Chondrocyte (in vitro differentiated cells): Measurements from ENCODE around the gene SFMBT2. TPM values are rescaled to one million over a fixed set of nuclear protein-coding genes. Genes with fewer than 3 reads are reported as not detected.

Source experiments
- DNase-seq: peaks from one replicate; pipeline ENCODE4 v3.0.0; 2021; ENCODE audit warnings: mixed read lengths, low spot score
- H3K27ac Mint-ChIP-seq: one replicate; pipeline ENCODE4 v1.8.0; 2021; ENCODE audit warnings: mild to moderate bottlenecking, moderate library complexity, mixed read lengths; ENCODE audit not compliant: unreplicated experiment
- H3K27me3 Mint-ChIP-seq: 2 replicates; pipeline ENCODE4 v1.8.0; 2021; ENCODE audit warnings: low read depth, mixed read lengths
- H3K36me3 Mint-ChIP-seq: 2 replicates; pipeline ENCODE4 v1.8.0; 2021; ENCODE audit warnings: low read depth, mixed read lengths
- H3K4me1 Mint-ChIP-seq: 2 replicates; pipeline ENCODE4 v1.8.0; 2021; ENCODE audit warnings: low read depth, mild to moderate bottlenecking, mixed read lengths
- H3K4me3 Mint-ChIP-seq: one replicate; pipeline ENCODE4 v1.8.0; 2021; ENCODE audit warnings: mild to moderate bottlenecking, moderate library complexity, mixed read lengths; ENCODE audit not compliant: unreplicated experiment
- H3K9me3 Mint-ChIP-seq: 2 replicates; pipeline ENCODE4 v1.8.0; 2021; ENCODE audit warnings: low read depth, mixed read lengths
- total RNA-seq: library from RNA; stranded (reverse); gene quantifications from 3 replicates; pipeline ENCODE4 v1.2.1, GENCODE V29; 2021
- TF ChIP-seq, protein P1 (sequence below): fragments of 200-600 bp; sonication (generic); IDR thresholded peaks from 2 replicates; pipeline ENCODE4 v1.5.0; 2021; ENCODE audit warnings: antibody characterized with exemption, mild to moderate bottlenecking, moderate library complexity

SFMBT2 gene
- total RNA-seq, 1 donor from 2014 or later, result 1.9 TPM

DNA sequence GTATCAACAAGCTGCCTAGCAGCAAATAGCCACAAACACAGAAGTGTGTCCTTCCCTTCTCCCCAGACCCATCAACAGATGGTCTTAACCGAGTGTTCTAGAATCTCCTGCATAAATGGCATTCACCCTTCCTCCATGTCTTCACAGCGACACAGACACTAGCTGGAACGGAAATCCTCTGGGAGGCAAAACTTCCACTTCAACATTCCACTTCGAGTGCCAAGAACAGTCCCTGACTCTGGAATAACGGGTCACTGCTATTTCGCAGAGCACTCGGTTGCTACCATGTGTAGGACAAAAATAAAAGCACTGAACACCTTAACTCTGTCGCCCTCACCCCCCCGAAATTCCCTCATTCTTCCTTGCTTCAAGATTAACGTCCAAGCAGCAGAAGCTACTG lies 65.1 kb downstream of the SFMBT2 start:
- Mint-ChIP-seq H3K4me1 (no peaks in the 10 kb centered on the region), H3K27ac (no peak overlapping the region), H3K27me3 (no peaks in the 10 kb centered on the region), H3K36me3 (peaks cover 5% of the 10 kb centered on the region), H3K4me3 (no peak overlapping the region), H3K9me3 (peaks cover 7% of the 10 kb centered on the region)
- TF ChIP-seq, protein P1, sequence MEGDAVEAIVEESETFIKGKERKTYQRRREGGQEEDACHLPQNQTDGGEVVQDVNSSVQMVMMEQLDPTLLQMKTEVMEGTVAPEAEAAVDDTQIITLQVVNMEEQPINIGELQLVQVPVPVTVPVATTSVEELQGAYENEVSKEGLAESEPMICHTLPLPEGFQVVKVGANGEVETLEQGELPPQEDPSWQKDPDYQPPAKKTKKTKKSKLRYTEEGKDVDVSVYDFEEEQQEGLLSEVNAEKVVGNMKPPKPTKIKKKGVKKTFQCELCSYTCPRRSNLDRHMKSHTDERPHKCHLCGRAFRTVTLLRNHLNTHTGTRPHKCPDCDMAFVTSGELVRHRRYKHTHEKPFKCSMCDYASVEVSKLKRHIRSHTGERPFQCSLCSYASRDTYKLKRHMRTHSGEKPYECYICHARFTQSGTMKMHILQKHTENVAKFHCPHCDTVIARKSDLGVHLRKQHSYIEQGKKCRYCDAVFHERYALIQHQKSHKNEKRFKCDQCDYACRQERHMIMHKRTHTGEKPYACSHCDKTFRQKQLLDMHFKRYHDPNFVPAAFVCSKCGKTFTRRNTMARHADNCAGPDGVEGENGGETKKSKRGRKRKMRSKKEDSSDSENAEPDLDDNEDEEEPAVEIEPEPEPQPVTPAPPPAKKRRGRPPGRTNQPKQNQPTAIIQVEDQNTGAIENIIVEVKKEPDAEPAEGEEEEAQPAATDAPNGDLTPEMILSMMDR, result no peak
- DNase-seq, result no peak

- Mint-ChIP-seq H3K4me3 (no peak overlapping the region), H3K36me3 (peaks cover 3% of the 10 kb centered on the region), H3K4me1 (no peaks in the 10 kb centered on the region), H3K9me3 (peaks cover 7% of the 10 kb centered on the region), H3K27me3 (no peaks in the 10 kb centered on the region), H3K27ac (no peak overlapping the region)
- no peak for DNase-seq
- TF ChIP-seq, protein P1, result no peak
Observed at GRCh38 chr10:7343040-7343439, 67.8 kb downstream of the SFMBT2 start.

DNA sequence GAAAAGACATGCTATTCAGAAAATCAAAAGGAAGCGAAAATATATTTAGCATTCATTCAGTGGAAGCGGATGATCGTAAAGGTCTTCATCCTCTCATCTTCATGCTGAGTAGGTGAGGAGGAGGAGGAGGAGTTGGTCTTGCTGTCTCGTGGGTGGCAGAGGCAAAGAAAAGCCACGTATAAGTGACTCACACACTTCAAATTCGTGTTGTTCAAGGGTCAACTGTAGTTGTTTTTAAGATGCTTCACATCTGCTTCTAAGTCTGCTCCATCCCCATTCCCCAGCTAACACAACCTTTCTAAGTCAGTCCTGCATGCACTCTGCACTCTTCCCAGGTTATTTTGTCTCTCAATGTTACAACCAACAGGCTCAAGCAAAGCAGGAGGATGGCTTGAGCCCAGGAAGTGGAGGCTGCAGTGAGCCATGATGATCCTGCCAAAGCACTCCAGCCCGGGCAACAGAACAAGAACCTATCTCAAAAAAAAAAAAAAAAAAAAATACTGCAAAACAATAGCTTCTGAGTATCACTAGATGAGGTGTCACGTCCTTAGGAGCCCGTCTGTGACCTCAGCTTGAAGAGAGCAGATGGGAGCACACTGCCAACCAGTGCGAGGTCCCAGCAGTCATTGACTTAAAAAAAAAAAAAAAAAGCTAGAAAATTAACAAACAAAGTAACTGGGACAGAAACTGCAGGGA lies 70.5 kb downstream of the SFMBT2 start:
- no peaks in the 10 kb centered on the region for H3K27me3 Mint-ChIP-seq
- TF ChIP-seq, protein P1, result no peak
- DNase-seq, result no peak
- H3K27ac Mint-ChIP-seq, result no peak overlapping the region
- H3K4me3 Mint-ChIP-seq, result no peak overlapping the region
- peaks cover 3% of the 10 kb centered on the region for H3K36me3 Mint-ChIP-seq
- no peaks in the 10 kb centered on the region for H3K4me1 Mint-ChIP-seq
- H3K9me3 Mint-ChIP-seq, result peaks cover 7% of the 10 kb centered on the region

DNA sequence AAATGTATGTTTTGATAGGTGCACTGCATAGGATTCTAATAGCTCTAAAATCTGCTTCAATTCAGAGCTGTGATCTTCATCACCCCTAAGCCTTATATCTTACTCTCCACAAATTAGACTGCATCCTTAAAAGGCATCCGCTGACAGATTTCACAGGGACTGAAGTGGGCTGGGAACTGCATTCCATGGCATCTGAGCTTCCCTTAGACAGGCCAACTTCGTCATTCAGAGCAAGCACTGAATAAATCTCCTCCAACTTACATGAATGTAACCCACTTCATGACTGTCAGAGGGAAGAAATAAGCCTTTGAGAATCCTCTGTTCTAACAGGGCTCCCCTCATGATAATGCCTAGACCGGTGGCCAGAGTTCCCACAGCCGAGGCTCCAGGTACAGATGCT lies 71.3 kb downstream of the SFMBT2 start:
- TF ChIP-seq, protein P1, result no peak
- Mint-ChIP-seq H3K4me1 (no peaks in the 10 kb centered on the region), H3K27me3 (no peaks in the 10 kb centered on the region), H3K36me3 (peaks cover 3% of the 10 kb centered on the region), H3K27ac (no peak overlapping the region), H3K9me3 (peaks cover 7% of the 10 kb centered on the region), H3K4me3 (no peak overlapping the region)
- no peak for DNase-seq

- TF ChIP-seq, protein P1, result no peak
- Mint-ChIP-seq H3K9me3 (peaks cover 4% of the 10 kb centered on the region), H3K4me1 (no peaks in the 10 kb centered on the region), H3K27ac (no peak overlapping the region), H3K36me3 (peaks cover under 1% of the 10 kb centered on the region), H3K27me3 (no peaks in the 10 kb centered on the region), H3K4me3 (no peak overlapping the region)
- no peak for DNase-seq
Observed at GRCh38 chr10:7338469-7338868, 72.4 kb downstream of the SFMBT2 start.
